NT2/D1 (cell line): ENCODE results near the gene MAN2A2.

Experiments
- SUZ12 ChIP-seq: IDR thresholded peaks from 2 replicates; pipeline ENCODE4 v1.6.1; 2011; ENCODE audit not compliant: insufficient read length, insufficient read depth; ENCODE audit errors: extremely low read depth
- YY1 ChIP-seq: IDR thresholded peaks from 2 replicates; pipeline ENCODE4 v1.6.1; 2011; ENCODE audit not compliant: insufficient read length, insufficient read depth
- ZNF274 ChIP-seq: IDR thresholded peaks from 2 replicates; pipeline ENCODE4 v1.6.1; 2011; ENCODE audit warnings: mild to moderate bottlenecking, low read depth, low read length

DNA sequence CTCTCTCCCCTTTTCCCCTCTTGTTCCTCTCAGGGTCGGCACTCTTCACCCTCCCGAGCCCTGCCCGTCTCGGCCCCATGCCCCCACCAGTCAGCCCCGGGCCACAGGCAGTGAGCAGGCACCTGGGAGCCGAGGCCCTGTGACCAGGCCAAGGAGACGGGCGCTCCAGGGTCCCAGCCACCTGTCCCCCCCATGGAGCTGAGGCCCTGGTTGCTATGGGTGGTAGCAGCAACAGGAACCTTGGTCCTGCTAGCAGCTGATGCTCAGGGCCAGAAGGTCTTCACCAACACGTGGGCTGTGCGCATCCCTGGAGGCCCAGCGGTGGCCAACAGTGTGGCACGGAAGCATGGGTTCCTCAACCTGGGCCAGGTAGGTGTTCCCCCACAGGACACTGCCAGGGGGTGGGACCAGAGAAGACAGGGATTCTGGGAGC, 27.5 kb upstream of the MAN2A2 start:
- TF ChIP-seq SUZ12 (no peak), YY1 (no peak), ZNF274 (no peak)
